ENCODE results near the gene TTYH2. TPM values are rescaled to one million over a fixed set of nuclear protein-coding genes. Genes with fewer than 3 reads are reported as not detected.

Gene TTYH2
- total and polyA plus RNA-seq, 2 experiments from 2014 or later, result 1.4 to 3.9 TPM

DNA sequence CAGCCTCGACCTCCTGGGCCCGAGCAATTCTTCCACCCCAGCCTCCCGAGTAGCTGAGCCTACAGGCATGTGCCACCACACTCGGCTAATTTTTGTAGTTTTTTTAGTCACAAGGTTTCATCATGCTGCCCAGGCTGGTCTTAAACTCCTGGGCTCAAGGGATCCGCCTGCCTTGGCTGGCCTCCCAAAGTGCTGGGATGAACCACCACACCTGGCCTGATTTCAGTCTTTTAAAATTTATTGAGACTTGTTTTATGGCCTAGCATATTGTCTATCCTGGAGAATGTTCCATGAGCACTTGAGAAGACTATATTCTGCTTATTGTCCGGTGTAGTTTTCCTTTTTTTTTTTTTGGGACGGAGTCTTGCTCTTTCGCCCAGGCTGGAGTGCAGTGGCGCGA is 79.1 kb downstream of the TTYH2 start:
- ATAC-seq (no peak), DNase-seq (ENCODE audit: low spot score) (no peak)
- Histone ChIP-seq H3K27ac (ENCODE audit: low read depth) (no peak overlapping the region), H4K20me1 (replicated peaks; ENCODE audit: insufficient read depth) (no peaks in the 10 kb centered on the region), H3K9me2 (ENCODE audit: insufficient read depth) (no peaks in the 10 kb centered on the region), H3K79me2 (replicated peaks; ENCODE audit: insufficient read depth) (no peaks in the 10 kb centered on the region), H3K4me2 (no peak overlapping the region), H3F3A (replicated peaks; ENCODE audit: low read depth) (no peaks in the 10 kb centered on the region), H3K27me3 (ENCODE audit: insufficient read depth) (no peaks in the 10 kb centered on the region), H3K4me1 (ENCODE audit: insufficient read depth) (no peaks in the 10 kb centered on the region), H2AFZ (no peak overlapping the region), H3K36me3 (ENCODE audit: insufficient read depth) (no peaks in the 10 kb centered on the region), H3K4me3 (no peak overlapping the region)
- Mint-ChIP-seq H3K27me3 (ENCODE audit: insufficient read depth, low read depth, poor library complexity) (no peaks in the 10 kb centered on the region), H3K4me3 (no peak overlapping the region), H3K27ac (no peak overlapping the region), H3K36me3 (ENCODE audit: low read depth) (no peaks in the 10 kb centered on the region; the same call in 2 of the 3 replicates), H3K9me3 (no peaks in the 10 kb centered on the region; the same call in 2 of the 3 replicates), H3K4me1 (peaks cover 2% of the 10 kb centered on the region; the same call in 1 of the 3 replicates)
- TF ChIP-seq, protein P1, sequence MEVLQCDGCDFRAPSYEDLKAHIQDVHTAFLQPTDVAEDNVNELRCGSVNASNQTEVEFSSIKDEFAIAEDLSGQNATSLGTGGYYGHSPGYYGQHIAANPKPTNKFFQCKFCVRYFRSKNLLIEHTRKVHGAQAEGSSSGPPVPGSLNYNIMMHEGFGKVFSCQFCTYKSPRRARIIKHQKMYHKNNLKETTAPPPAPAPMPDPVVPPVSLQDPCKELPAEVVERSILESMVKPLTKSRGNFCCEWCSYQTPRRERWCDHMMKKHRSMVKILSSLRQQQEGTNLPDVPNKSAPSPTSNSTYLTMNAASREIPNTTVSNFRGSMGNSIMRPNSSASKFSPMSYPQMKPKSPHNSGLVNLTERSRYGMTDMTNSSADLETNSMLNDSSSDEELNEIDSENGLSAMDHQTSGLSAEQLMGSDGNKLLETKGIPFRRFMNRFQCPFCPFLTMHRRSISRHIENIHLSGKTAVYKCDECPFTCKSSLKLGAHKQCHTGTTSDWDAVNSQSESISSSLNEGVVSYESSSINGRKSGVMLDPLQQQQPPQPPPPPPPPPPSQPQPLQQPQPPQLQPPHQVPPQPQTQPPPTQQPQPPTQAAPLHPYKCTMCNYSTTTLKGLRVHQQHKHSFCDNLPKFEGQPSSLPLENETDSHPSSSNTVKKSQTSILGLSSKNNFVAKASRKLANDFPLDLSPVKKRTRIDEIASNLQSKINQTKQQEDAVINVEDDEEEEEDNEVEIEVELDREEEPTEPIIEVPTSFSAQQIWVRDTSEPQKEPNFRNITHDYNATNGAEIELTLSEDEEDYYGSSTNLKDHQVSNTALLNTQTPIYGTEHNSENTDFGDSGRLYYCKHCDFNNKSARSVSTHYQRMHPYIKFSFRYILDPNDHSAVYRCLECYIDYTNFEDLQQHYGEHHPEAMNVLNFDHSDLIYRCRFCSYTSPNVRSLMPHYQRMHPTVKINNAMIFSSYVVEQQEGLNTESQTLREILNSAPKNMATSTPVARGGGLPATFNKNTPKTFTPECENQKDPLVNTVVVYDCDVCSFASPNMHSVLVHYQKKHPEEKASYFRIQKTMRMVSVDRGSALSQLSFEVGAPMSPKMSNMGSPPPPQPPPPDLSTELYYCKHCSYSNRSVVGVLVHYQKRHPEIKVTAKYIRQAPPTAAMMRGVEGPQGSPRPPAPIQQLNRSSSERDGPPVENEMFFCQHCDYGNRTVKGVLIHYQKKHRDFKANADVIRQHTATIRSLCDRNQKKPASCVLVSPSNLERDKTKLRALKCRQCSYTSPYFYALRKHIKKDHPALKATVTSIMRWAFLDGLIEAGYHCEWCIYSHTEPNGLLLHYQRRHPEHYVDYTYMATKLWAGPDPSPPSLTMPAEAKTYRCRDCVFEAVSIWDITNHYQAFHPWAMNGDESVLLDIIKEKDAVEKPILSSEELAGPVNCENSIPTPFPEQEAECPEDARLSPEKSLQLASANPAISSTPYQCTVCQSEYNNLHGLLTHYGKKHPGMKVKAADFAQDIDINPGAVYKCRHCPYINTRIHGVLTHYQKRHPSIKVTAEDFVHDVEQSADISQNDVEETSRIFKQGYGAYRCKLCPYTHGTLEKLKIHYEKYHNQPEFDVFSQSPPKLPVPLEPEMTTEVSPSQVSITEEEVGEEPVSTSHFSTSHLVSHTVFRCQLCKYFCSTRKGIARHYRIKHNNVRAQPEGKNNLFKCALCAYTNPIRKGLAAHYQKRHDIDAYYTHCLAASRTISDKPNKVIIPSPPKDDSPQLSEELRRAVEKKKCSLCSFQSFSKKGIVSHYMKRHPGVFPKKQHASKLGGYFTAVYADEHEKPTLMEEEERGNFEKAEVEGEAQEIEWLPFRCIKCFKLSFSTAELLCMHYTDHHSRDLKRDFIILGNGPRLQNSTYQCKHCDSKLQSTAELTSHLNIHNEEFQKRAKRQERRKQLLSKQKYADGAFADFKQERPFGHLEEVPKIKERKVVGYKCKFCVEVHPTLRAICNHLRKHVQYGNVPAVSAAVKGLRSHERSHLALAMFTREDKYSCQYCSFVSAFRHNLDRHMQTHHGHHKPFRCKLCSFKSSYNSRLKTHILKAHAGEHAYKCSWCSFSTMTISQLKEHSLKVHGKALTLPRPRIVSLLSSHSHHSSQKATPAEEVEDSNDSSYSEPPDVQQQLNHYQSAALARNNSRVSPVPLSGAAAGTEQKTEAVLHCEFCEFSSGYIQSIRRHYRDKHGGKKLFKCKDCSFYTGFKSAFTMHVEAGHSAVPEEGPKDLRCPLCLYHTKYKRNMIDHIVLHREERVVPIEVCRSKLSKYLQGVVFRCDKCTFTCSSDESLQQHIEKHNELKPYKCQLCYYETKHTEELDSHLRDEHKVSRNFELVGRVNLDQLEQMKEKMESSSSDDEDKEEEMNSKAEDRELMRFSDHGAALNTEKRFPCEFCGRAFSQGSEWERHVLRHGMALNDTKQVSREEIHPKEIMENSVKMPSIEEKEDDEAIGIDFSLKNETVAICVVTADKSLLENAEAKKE (CRISPR knock-in tag; IDR thresholded peaks at IDR 0.05), result no peak
- TF ChIP-seq STAT1 (IDR thresholded peaks at IDR 0.05; ENCODE audit: unreplicated experiment), result no peak
- no peak for TF ChIP-seq JUNB (IDR thresholded peaks at IDR 0.05; ENCODE audit: unreplicated experiment)
- TF ChIP-seq NANOG (IDR thresholded peaks at IDR 0.05; ENCODE audit: borderline replicate concordance), result no peak
- no peak for TF ChIP-seq EZH2 (IDR thresholded peaks at IDR 0.05; ENCODE audit: low read depth, unreplicated experiment)
- no peak for TF ChIP-seq EZH2phosphoT487 (IDR thresholded peaks at IDR 0.05; ENCODE audit: unreplicated experiment)
- TF ChIP-seq, protein P2, sequence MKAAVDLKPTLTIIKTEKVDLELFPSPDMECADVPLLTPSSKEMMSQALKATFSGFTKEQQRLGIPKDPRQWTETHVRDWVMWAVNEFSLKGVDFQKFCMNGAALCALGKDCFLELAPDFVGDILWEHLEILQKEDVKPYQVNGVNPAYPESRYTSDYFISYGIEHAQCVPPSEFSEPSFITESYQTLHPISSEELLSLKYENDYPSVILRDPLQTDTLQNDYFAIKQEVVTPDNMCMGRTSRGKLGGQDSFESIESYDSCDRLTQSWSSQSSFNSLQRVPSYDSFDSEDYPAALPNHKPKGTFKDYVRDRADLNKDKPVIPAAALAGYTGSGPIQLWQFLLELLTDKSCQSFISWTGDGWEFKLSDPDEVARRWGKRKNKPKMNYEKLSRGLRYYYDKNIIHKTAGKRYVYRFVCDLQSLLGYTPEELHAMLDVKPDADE (IDR thresholded peaks at IDR 0.05), result no peak
- TF ChIP-seq CREB1 (CRISPR knock-in tag; IDR thresholded peaks at IDR 0.05; ENCODE audit: low read depth), result no peak
- TF ChIP-seq, protein P3, sequence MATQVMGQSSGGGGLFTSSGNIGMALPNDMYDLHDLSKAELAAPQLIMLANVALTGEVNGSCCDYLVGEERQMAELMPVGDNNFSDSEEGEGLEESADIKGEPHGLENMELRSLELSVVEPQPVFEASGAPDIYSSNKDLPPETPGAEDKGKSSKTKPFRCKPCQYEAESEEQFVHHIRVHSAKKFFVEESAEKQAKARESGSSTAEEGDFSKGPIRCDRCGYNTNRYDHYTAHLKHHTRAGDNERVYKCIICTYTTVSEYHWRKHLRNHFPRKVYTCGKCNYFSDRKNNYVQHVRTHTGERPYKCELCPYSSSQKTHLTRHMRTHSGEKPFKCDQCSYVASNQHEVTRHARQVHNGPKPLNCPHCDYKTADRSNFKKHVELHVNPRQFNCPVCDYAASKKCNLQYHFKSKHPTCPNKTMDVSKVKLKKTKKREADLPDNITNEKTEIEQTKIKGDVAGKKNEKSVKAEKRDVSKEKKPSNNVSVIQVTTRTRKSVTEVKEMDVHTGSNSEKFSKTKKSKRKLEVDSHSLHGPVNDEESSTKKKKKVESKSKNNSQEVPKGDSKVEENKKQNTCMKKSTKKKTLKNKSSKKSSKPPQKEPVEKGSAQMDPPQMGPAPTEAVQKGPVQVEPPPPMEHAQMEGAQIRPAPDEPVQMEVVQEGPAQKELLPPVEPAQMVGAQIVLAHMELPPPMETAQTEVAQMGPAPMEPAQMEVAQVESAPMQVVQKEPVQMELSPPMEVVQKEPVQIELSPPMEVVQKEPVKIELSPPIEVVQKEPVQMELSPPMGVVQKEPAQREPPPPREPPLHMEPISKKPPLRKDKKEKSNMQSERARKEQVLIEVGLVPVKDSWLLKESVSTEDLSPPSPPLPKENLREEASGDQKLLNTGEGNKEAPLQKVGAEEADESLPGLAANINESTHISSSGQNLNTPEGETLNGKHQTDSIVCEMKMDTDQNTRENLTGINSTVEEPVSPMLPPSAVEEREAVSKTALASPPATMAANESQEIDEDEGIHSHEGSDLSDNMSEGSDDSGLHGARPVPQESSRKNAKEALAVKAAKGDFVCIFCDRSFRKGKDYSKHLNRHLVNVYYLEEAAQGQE (IDR thresholded peaks at IDR 0.05; ENCODE audit: unreplicated experiment), result no peak
- no peak for TF ChIP-seq ZNF114 (CRISPR knock-in tag; IDR thresholded peaks at IDR 0.05)
- TF ChIP-seq ZNF331 (CRISPR knock-in tag; IDR thresholded peaks at IDR 0.05; ENCODE audit: low read depth), result no peak
- no peak for TF ChIP-seq POLR2AphosphoS5 (IDR thresholded peaks at IDR 0.05; ENCODE audit: low read depth)
- TF ChIP-seq, protein P4, sequence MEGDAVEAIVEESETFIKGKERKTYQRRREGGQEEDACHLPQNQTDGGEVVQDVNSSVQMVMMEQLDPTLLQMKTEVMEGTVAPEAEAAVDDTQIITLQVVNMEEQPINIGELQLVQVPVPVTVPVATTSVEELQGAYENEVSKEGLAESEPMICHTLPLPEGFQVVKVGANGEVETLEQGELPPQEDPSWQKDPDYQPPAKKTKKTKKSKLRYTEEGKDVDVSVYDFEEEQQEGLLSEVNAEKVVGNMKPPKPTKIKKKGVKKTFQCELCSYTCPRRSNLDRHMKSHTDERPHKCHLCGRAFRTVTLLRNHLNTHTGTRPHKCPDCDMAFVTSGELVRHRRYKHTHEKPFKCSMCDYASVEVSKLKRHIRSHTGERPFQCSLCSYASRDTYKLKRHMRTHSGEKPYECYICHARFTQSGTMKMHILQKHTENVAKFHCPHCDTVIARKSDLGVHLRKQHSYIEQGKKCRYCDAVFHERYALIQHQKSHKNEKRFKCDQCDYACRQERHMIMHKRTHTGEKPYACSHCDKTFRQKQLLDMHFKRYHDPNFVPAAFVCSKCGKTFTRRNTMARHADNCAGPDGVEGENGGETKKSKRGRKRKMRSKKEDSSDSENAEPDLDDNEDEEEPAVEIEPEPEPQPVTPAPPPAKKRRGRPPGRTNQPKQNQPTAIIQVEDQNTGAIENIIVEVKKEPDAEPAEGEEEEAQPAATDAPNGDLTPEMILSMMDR (conservative IDR thresholded peaks at IDR 0.05; ENCODE audit: low read depth in 2 of 2), result no peak
